H9 (cell line): Measurements from ENCODE around the gene NTSR1. TPM values are rescaled to one million over a fixed set of nuclear protein-coding genes. Genes with fewer than 3 reads are reported as not detected.

Experiments used
- DNase-seq: peaks from one replicate; pipeline ENCODE4 v3.0.0-alpha.2; 2017
- H2AFZ ChIP-seq: one replicate; pipeline ENCODE4 v1.6.1; 2013; ENCODE audit warnings: mild to moderate bottlenecking, low read length, control low read depth, moderate library complexity
- H2AK5ac ChIP-seq: 2 replicates; pipeline ENCODE4 v1.6.1; 2013; ENCODE audit warnings: low read length, control low read depth, mixed read lengths; ENCODE audit not compliant: insufficient read length
- H2BK120ac ChIP-seq: one replicate; pipeline ENCODE4 v1.6.1; 2013; ENCODE audit warnings: low read depth, mild to moderate bottlenecking, low read length, control low read depth, inconsistent platforms; ENCODE audit not compliant: poor library complexity, severe bottlenecking
- H2BK12ac ChIP-seq: 2 replicates; pipeline ENCODE4 v1.6.1; 2013; ENCODE audit warnings: low read length, control low read depth, mixed read lengths, low read depth; ENCODE audit not compliant: insufficient read length
- H2BK15ac ChIP-seq: 2 replicates; pipeline ENCODE4 v1.6.1; 2013; ENCODE audit warnings: low read depth, low read length, control low read depth
- H2BK20ac ChIP-seq: one replicate; pipeline ENCODE4 v1.6.1; 2013; ENCODE audit warnings: low read depth, mild to moderate bottlenecking, low read length, control low read depth, inconsistent platforms; ENCODE audit not compliant: poor library complexity, severe bottlenecking
- H2BK5ac ChIP-seq: 2 replicates; pipeline ENCODE4 v1.6.1; 2013; ENCODE audit warnings: low read length, control low read depth, mixed read lengths; ENCODE audit not compliant: insufficient read length
- H3K14ac ChIP-seq: 2 replicates; pipeline ENCODE4 v1.6.1; 2013; ENCODE audit warnings: low read length, control low read depth; ENCODE audit not compliant: insufficient read depth
- H3K18ac ChIP-seq: 2 replicates; pipeline ENCODE4 v1.6.1; 2013; ENCODE audit warnings: low read depth, mild to moderate bottlenecking, mixed read lengths, low read length, control low read depth; ENCODE audit not compliant: insufficient read length
- H3K23ac ChIP-seq: 2 replicates; pipeline ENCODE4 v1.6.1; 2013; ENCODE audit warnings: low read length, control low read depth, mixed read lengths, low read depth; ENCODE audit not compliant: insufficient read length
- H3K23me2 ChIP-seq: 2 replicates; pipeline ENCODE4 v1.6.1; 2013; ENCODE audit warnings: low read depth, mild to moderate bottlenecking, mixed read lengths, low read length, control low read depth; ENCODE audit not compliant: insufficient read length, poor library complexity, severe bottlenecking
- H3K27ac ChIP-seq: 2 replicates; pipeline ENCODE4 v1.5.1; 2013; ENCODE audit warnings: low read length, control low read depth, mixed read lengths, low read depth; ENCODE audit not compliant: insufficient read length
- H3K27me3 ChIP-seq: 2 replicates; pipeline ENCODE4 v1.6.1; 2013; ENCODE audit warnings: low read length, control low read depth, inconsistent platforms; ENCODE audit not compliant: insufficient read depth
- H3K4ac ChIP-seq: 2 replicates; pipeline ENCODE4 v1.6.1; 2013; ENCODE audit warnings: low read depth, mild to moderate bottlenecking, control low read depth, inconsistent platforms, low read length, moderate library complexity
- H3K4me1 ChIP-seq: 2 replicates; pipeline ENCODE4 v1.6.1; 2013; ENCODE audit warnings: low read length, control low read depth, inconsistent platforms; ENCODE audit not compliant: insufficient read depth
- H3K4me2 ChIP-seq: 2 replicates; pipeline ENCODE4 v1.6.1; 2013; ENCODE audit warnings: low read length, control low read depth, mixed read lengths; ENCODE audit not compliant: insufficient read length, insufficient read depth
- H3K56ac ChIP-seq: 2 replicates; pipeline ENCODE4 v1.6.1; 2013; ENCODE audit warnings: low read depth, mild to moderate bottlenecking, mixed read lengths, low read length, control low read depth; ENCODE audit not compliant: insufficient read length
- H3K79me1 ChIP-seq: 2 replicates; pipeline ENCODE4 v1.6.1; 2013; ENCODE audit warnings: low read depth, mild to moderate bottlenecking, moderate library complexity, low read length, control low read depth, inconsistent platforms; ENCODE audit not compliant: insufficient read depth, poor library complexity, severe bottlenecking
- H3K79me2 ChIP-seq: 2 replicates; pipeline ENCODE4 v1.6.1; 2013; ENCODE audit warnings: low read length, control low read depth, inconsistent platforms; ENCODE audit not compliant: insufficient read depth
- H3K9ac ChIP-seq: 2 replicates; pipeline ENCODE4 v1.6.1; 2013; ENCODE audit warnings: low read length, control low read depth, mixed read lengths; ENCODE audit not compliant: insufficient read length; ENCODE audit errors: extremely low read depth
- H3K9me3 ChIP-seq: one replicate; pipeline ENCODE4 v1.6.1; 2013; ENCODE audit warnings: low read depth, low read length, inconsistent platforms; ENCODE audit not compliant: control insufficient read depth
- H3T11ph ChIP-seq: one replicate; pipeline ENCODE4 v1.6.1; 2013; ENCODE audit warnings: mild to moderate bottlenecking, low read length, control low read depth, inconsistent platforms
- H4K20me1 ChIP-seq: one replicate; pipeline ENCODE4 v1.6.1; 2013; ENCODE audit not compliant: control insufficient read depth, insufficient read length, insufficient read depth
- H4K5ac ChIP-seq: 2 replicates; pipeline ENCODE4 v1.6.1; 2013; ENCODE audit warnings: low read depth, mild to moderate bottlenecking, mixed read lengths, low read length, control low read depth; ENCODE audit not compliant: insufficient read length
- H4K8ac ChIP-seq: replicated peaks from 2 replicates; pipeline ENCODE4 v1.6.1; 2013; ENCODE audit warnings: low read length, control low read depth, mixed read lengths, low read depth; ENCODE audit not compliant: insufficient read length
- H4K91ac ChIP-seq: 2 replicates; pipeline ENCODE4 v1.6.1; 2013; ENCODE audit warnings: low read depth, mild to moderate bottlenecking, moderate library complexity, mixed read lengths, low read length, control low read depth; ENCODE audit not compliant: insufficient read length
- H3K27ac Mint-ChIP-seq, 3 experiments: 2 replicates in 2 of 3; 3 replicates in 1 of 3; pipeline ENCODE4 v1.8.0; 2020 to 2021; ENCODE audit warnings: mixed read lengths in 3 of 3, mild to moderate bottlenecking in 1 of 3, moderate library complexity in 1 of 3
- H3K27me3 Mint-ChIP-seq: 2 replicates; pipeline ENCODE4 v1.8.0; 2021; ENCODE audit warnings: low read depth, mild to moderate bottlenecking, moderate library complexity, mixed read lengths
- H3K36me3 Mint-ChIP-seq, 3 experiments: 2 replicates in 2 of 3; 3 replicates in 1 of 3; pipeline ENCODE4 v1.8.0; 2020 to 2021; ENCODE audit warnings: low read depth in 3 of 3, mixed read lengths in 3 of 3; ENCODE audit not compliant: insufficient read depth in 1 of 3
- H3K4me1 Mint-ChIP-seq, 2 experiments: 2 replicates each; pipeline ENCODE4 v1.8.0; 2020; ENCODE audit warnings: mixed read lengths in 2 of 2
- H3K4me3 Mint-ChIP-seq, 2 experiments: 2 replicates in 1 of 2; 3 replicates in 1 of 2; pipeline ENCODE4 v1.8.0; 2020 to 2021; ENCODE audit warnings: mild to moderate bottlenecking in 2 of 2, mixed read lengths in 2 of 2, moderate library complexity in 1 of 2
- H3K9me3 Mint-ChIP-seq, 2 experiments: 2 replicates in 1 of 2; 3 replicates in 1 of 2; pipeline ENCODE4 v1.8.0; 2020; ENCODE audit warnings: mild to moderate bottlenecking in 2 of 2, mixed read lengths in 2 of 2, moderate library complexity in 1 of 2
- WGBS: extraction: QIAGEN DNeasy Blood & Tissue Kit; methylation state at CpG from one replicate; pipeline ENCODE4 v1.1.7; 2013; ENCODE audit warnings: missing lambda C conversion rate, low lambda C conversion rate, mixed read lengths; ENCODE audit not compliant: insufficient read length; ENCODE audit errors: extremely low coverage; 5-methylcytosine and 5-hydroxymethylcytosine counted together
- total RNA-seq: library from RNA; stranded (reverse); gene quantifications from 2 replicates; pipeline ENCODE4 v1.2.1, GENCODE V29; 2021
- TF ChIP-seq, protein P1 (sequence below): fragments of 200-600 bp; sonication (generic); conservative IDR thresholded peaks from 3 replicates; pipeline ENCODE4 v1.8.0; 2021; ENCODE audit warnings: antibody characterized with exemption, mild to moderate bottlenecking

NTSR1 gene
- total RNA-seq, 1 experiment from 2014 or later: 0.11 TPM

DNA sequence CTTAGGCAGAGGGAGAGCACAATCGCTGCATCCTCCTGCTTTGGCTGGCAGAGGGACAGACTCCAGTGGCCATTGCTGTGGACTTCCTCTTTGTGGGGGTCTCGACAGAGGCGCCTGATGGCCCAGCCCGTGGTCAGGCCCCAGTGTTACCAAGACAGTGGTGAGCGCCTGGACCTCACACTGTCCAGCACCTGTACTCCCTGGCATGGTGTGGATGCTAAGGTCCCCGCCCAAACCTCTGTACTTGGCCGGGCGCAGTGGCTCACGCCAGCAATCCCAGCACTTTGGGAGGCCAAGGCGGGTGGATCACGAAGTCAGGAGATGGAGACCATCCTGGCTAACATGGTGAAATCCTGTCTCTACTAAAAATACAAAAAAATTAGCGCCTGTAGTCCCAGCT is 2.3 kb upstream of the NTSR1 start:
- Histone ChIP-seq H4K91ac (no peak overlapping the region), H2BK120ac (no peak overlapping the region), H3K23ac (no peak overlapping the region), H2AFZ (no peak overlapping the region), H3K79me1 (no peaks in the 10 kb centered on the region), H3K4me2 (no peak overlapping the region), H4K8ac (no peak overlapping the region), H2AK5ac (no peak overlapping the region), H3K56ac (no peak overlapping the region), H2BK15ac (no peak overlapping the region), H3K27ac (no peak overlapping the region), H2BK12ac (no peak overlapping the region), H3K4ac (no peak overlapping the region), H4K20me1 (peaks cover 4% of the 10 kb centered on the region), H3K27me3 (peaks cover 12% of the 10 kb centered on the region; the same call in 1 of the 2 replicates), H3T11ph (no peak overlapping the region), H3K18ac (no peak overlapping the region), H2BK5ac (no peak overlapping the region), H4K5ac (no peak overlapping the region), H3K4me1 (no peaks in the 10 kb centered on the region), H3K14ac (no peak overlapping the region), H3K23me2 (peaks cover 15% of the 10 kb centered on the region), H3K9ac (no peak overlapping the region), H2BK20ac (no peak overlapping the region), H3K9me3 (no peaks in the 10 kb centered on the region), H3K79me2 (no peaks in the 10 kb centered on the region)
- peaks cover 0 to 2% of the 10 kb centered on the region in 2 experiments; a peak in 1 of 5 replicates for H3K9me3 Mint-ChIP-seq
- DNase-seq: no peak
- H3K4me1 Mint-ChIP-seq: peaks cover 5 to 12% of the 10 kb centered on the region in 2 experiments
- TF ChIP-seq, protein P1, sequence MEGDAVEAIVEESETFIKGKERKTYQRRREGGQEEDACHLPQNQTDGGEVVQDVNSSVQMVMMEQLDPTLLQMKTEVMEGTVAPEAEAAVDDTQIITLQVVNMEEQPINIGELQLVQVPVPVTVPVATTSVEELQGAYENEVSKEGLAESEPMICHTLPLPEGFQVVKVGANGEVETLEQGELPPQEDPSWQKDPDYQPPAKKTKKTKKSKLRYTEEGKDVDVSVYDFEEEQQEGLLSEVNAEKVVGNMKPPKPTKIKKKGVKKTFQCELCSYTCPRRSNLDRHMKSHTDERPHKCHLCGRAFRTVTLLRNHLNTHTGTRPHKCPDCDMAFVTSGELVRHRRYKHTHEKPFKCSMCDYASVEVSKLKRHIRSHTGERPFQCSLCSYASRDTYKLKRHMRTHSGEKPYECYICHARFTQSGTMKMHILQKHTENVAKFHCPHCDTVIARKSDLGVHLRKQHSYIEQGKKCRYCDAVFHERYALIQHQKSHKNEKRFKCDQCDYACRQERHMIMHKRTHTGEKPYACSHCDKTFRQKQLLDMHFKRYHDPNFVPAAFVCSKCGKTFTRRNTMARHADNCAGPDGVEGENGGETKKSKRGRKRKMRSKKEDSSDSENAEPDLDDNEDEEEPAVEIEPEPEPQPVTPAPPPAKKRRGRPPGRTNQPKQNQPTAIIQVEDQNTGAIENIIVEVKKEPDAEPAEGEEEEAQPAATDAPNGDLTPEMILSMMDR: no peak
- peaks cover 66% of the 10 kb centered on the region for H3K27me3 Mint-ChIP-seq
- H3K27ac Mint-ChIP-seq: no peak overlapping the region
- WGBS: no CpG with 5 or more reads among the region's 12 CpGs
- no peak overlapping the region for H3K4me3 Mint-ChIP-seq
- H3K36me3 Mint-ChIP-seq: no peaks in the 10 kb centered on the region
